Mesothelial cell of epicardium (in vitro differentiated cells): ENCODE measurements around the gene JAG2. TPM values are rescaled to one million over a fixed set of nuclear protein-coding genes. Genes with fewer than 3 reads are reported as not detected.

Source experiments
- DNase-seq, 2 experiments: peaks; one replicate each; pipeline ENCODE4 v3.0.0; 2021; ENCODE audit warnings: low spot score in 2 of 2; ENCODE audit not compliant: unreplicated experiment in 2 of 2
- H3K27ac Mint-ChIP-seq: 2 replicates; pipeline ENCODE4 v1.8.0; 2021; ENCODE audit warnings: mixed read lengths
- H3K27me3 Mint-ChIP-seq: 2 replicates; pipeline ENCODE4 v1.8.0; 2021; ENCODE audit warnings: low read depth, mixed read lengths
- H3K36me3 Mint-ChIP-seq: 2 replicates; pipeline ENCODE4 v1.8.0; 2021; ENCODE audit warnings: mixed read lengths
- H3K4me1 Mint-ChIP-seq: 2 replicates; pipeline ENCODE4 v1.8.0; 2021; ENCODE audit warnings: mixed read lengths
- H3K4me3 Mint-ChIP-seq: 2 replicates; pipeline ENCODE4 v1.8.0; 2021; ENCODE audit warnings: mild to moderate bottlenecking, moderate library complexity, mixed read lengths
- H3K9me3 Mint-ChIP-seq: 2 replicates; pipeline ENCODE4 v1.8.0; 2021; ENCODE audit warnings: mixed read lengths
- CTCF ChIP-seq: fragments of 200-600 bp; sonication (generic); IDR thresholded peaks from one replicate; pipeline ENCODE4 v1.5.0; 2021; ENCODE audit warnings: antibody characterized with exemption; ENCODE audit not compliant: unreplicated experiment
- total RNA-seq: library from RNA; stranded (reverse); gene quantifications from 3 replicates; pipeline ENCODE4 v1.2.1, GENCODE V29; 2021

The JAG2 gene
- total RNA-seq, 1 donor from 2014 or later: 38.9 TPM

GRCh38 chr14:105165761-105166485, 2.7 kb downstream of the JAG2 start:
- Mint-ChIP-seq H3K4me3 (peak overlapping the region; percentile 17), H3K27me3 (peaks cover 25% of the 10 kb centered on the region), H3K4me1 (peaks cover 26% of the 10 kb centered on the region), H3K36me3 (no peaks in the 10 kb centered on the region), H3K27ac (no peak overlapping the region), H3K9me3 (no peaks in the 10 kb centered on the region)
- DNase-seq: no peak
- TF ChIP-seq CTCF: no peak

GRCh38 chr14:105165134-105165704, 3.4 kb downstream of the JAG2 start:
- no peak overlapping the region for H3K27ac Mint-ChIP-seq
- no peaks in the 10 kb centered on the region for H3K9me3 Mint-ChIP-seq
- no peaks in the 10 kb centered on the region for H3K36me3 Mint-ChIP-seq
- no peak for DNase-seq
- no peak overlapping the region for H3K4me3 Mint-ChIP-seq
- TF ChIP-seq CTCF: no peak
- peaks cover 22% of the 10 kb centered on the region for H3K27me3 Mint-ChIP-seq
- H3K4me1 Mint-ChIP-seq: peaks cover 24% of the 10 kb centered on the region

- H3K36me3 Mint-ChIP-seq: no peaks in the 10 kb centered on the region
- peaks cover 12% of the 10 kb centered on the region for H3K27me3 Mint-ChIP-seq
- H3K9me3 Mint-ChIP-seq: no peaks in the 10 kb centered on the region
- H3K27ac Mint-ChIP-seq: no peak overlapping the region
- DNase-seq: no peak
- H3K4me3 Mint-ChIP-seq: no peak overlapping the region
- peaks cover 17% of the 10 kb centered on the region for H3K4me1 Mint-ChIP-seq
- no peak for TF ChIP-seq CTCF
Observed at GRCh38 chr14:105163040-105163742, 5.4 kb downstream of the JAG2 start.

GRCh38 chr14:105162669-105162979, 6.0 kb downstream of the JAG2 start:
- no peak for TF ChIP-seq CTCF
- no peaks in the 10 kb centered on the region for H3K36me3 Mint-ChIP-seq
- H3K27me3 Mint-ChIP-seq: peaks cover 12% of the 10 kb centered on the region
- no peak overlapping the region for H3K4me3 Mint-ChIP-seq
- H3K27ac Mint-ChIP-seq: no peak overlapping the region
- no peak for DNase-seq
- H3K4me1 Mint-ChIP-seq: peaks cover 17% of the 10 kb centered on the region
- no peaks in the 10 kb centered on the region for H3K9me3 Mint-ChIP-seq

- H3K9me3 Mint-ChIP-seq: no peaks in the 10 kb centered on the region
- TF ChIP-seq CTCF: no peak
- no peak overlapping the region for H3K27ac Mint-ChIP-seq
- no peaks in the 10 kb centered on the region for H3K36me3 Mint-ChIP-seq
- H3K27me3 Mint-ChIP-seq: peaks cover 12% of the 10 kb centered on the region
- no peak overlapping the region for H3K4me3 Mint-ChIP-seq
- DNase-seq: no peak
- H3K4me1 Mint-ChIP-seq: peaks cover 17% of the 10 kb centered on the region
Observed at GRCh38 chr14:105161964-105162668, 6.5 kb downstream of the JAG2 start.
